ENCODE results near the gene EFNA4. TPM values are rescaled to one million over a fixed set of nuclear protein-coding genes. Genes with fewer than 3 reads are reported as not detected.

EFNA4 gene
- polyA plus RNA-seq, 1 experiment, result 10.1 TPM

GRCh38 chr1:155076371-155076770 is 12.8 kb downstream of the EFNA4 start:
- Histone ChIP-seq H3K4me3 (ENCODE audit: low read depth, low read length) (no peak overlapping the region), H3K27ac (ENCODE audit: low read depth, low read length) (no peak overlapping the region), H3K27me3 (ENCODE audit: control insufficient read depth, insufficient read depth, low read length) (peaks cover 46% of the 10 kb centered on the region), H3K9me3 (ENCODE audit: control insufficient read depth, insufficient read depth, low read length) (no peaks in the 10 kb centered on the region; the same call in 1 of the 2 replicates)
- no peak for DNase-seq (ENCODE audit: low read depth, low spot score)
- POLR2A ChIA-PET, result interaction anchor here (1.1 kb wide), 1 partner anchor 340 kb away, joined by 6 read pairs; no protein-coding TSS in a partner anchor
- TF ChIP-seq CTCF (IDR thresholded peaks at IDR 0.05; ENCODE audit: low read depth, low read length), result no peak
- CTCF ChIA-PET, result interaction anchor here (1.3 to 2.4 kb wide), 3 partner anchors 9 to 97 kb away, joined by 6 to 16 read pairs (median 7); partner anchors contain the start of gene KRTCAP2

- H3K4me3 ChIP-seq (ENCODE audit: low read depth, low read length), result no peak overlapping the region
- H3K9me3 ChIP-seq (ENCODE audit: control insufficient read depth, insufficient read depth, low read length), result no peaks in the 10 kb centered on the region; the same call in 1 of the 2 replicates
- H3K27ac ChIP-seq (ENCODE audit: low read depth, low read length), result no peak overlapping the region
- CTCF ChIA-PET, result interaction anchor here (0.9 to 2.1 kb wide), 2 partner anchors 14 to 26 kb away, joined by 3 to 7 read pairs; partner anchors contain the start of gene ADAM15
- H3K27me3 ChIP-seq (ENCODE audit: control insufficient read depth, insufficient read depth, low read length), result peaks cover 54% of the 10 kb centered on the region
- no peak for TF ChIP-seq CTCF (IDR thresholded peaks at IDR 0.05; ENCODE audit: low read depth, low read length)
- POLR2A ChIA-PET, result no interaction called here
- no peak for DNase-seq (ENCODE audit: low read depth, low spot score)
These were observed 13.8 kb downstream of the EFNA4 start for GRCh38 chr1:155077346-155077745.

- CTCF ChIA-PET, result interaction anchor here (0.9 to 2.1 kb wide), 2 partner anchors 14 to 95 kb away, joined by 3 to 10 read pairs; partner anchors contain the start of gene KRTCAP2
- H3K27ac ChIP-seq (ENCODE audit: low read depth, low read length), result no peak overlapping the region
- DNase-seq (ENCODE audit: low read depth, low spot score), result no peak
- POLR2A ChIA-PET, result interaction anchor here (1.1 to 1.3 kb wide), 2 partner anchors 14 to 95 kb away, joined by 3 to 4 read pairs; partner anchors contain the start of gene KRTCAP2
- H3K9me3 ChIP-seq (ENCODE audit: control insufficient read depth, insufficient read depth, low read length), result no peaks in the 10 kb centered on the region; the same call in 1 of the 2 replicates
- no peak overlapping the region for H3K4me3 ChIP-seq (ENCODE audit: low read depth, low read length)
- no peak for TF ChIP-seq CTCF (IDR thresholded peaks at IDR 0.05; ENCODE audit: low read depth, low read length)
- H3K27me3 ChIP-seq (ENCODE audit: control insufficient read depth, insufficient read depth, low read length), result peaks cover 60% of the 10 kb centered on the region
These were observed 14.4 kb downstream of the EFNA4 start for GRCh38 chr1:155077758-155078445.

- no peak for TF ChIP-seq CTCF (IDR thresholded peaks at IDR 0.05; ENCODE audit: low read depth, low read length)
- no peaks in the 10 kb centered on the region; the same call in 1 of the 2 replicates for H3K9me3 ChIP-seq (ENCODE audit: control insufficient read depth, insufficient read depth, low read length)
- no peak for DNase-seq (ENCODE audit: low read depth, low spot score)
- ChIA-PET CTCF (interaction anchor here (0.7 to 2.1 kb wide), 4 partner anchors 13 to 94 kb away, joined by 3 to 10 read pairs (median 3); partner anchors contain the start of genes ADAM15 and KRTCAP2), POLR2A (interaction anchor here (1.1 to 1.3 kb wide), 2 partner anchors 14 to 95 kb away, joined by 3 to 4 read pairs; partner anchors contain the start of gene KRTCAP2)
- H3K4me3 ChIP-seq (ENCODE audit: low read depth, low read length), result peak within 1 kb of the TSS; percentile 50
- H3K27ac ChIP-seq (ENCODE audit: low read depth, low read length), result no peak within 1 kb of the TSS
- H3K27me3 ChIP-seq (ENCODE audit: control insufficient read depth, insufficient read depth, low read length), result peaks cover 64% of the 10 kb centered on the region
These were observed 15.1 kb downstream of the EFNA4 start, which contains the start of gene EFNA3 for GRCh38 chr1:155078469-155079209. TSS of gene EFNA3 (plus strand) at chr1:155078837. CDS start at chr1:155078942, 105 bp downstream.
